Keratinocyte (primary cell): ENCODE measurements around the gene PSG5.

Experiments
- EZH2 ChIP-seq: IDR thresholded peaks from one replicate; pipeline ENCODE4 v1.6.1; 2012; ENCODE audit warnings: inconsistent platforms, mild to moderate bottlenecking, low read length, moderate library complexity
- TF ChIP-seq, protein P1 (sequence below), 3 experiments: IDR thresholded peaks in 1 of 3; conservative IDR thresholded peaks in 1 of 3; optimal IDR thresholded peaks in 1 of 3; 2 replicates in 2 of 3; 3 replicates in 1 of 3; pipeline versions ENCODE3 to v1.5.1; 2011; ENCODE audit warnings: low read length in 3 of 3, mild to moderate bottlenecking in 3 of 3, moderate library complexity in 2 of 3, control low read depth in 1 of 3, inconsistent platforms in 1 of 3; ENCODE audit not compliant: insufficient read depth in 2 of 3; ENCODE audit errors: extremely low read depth in 1 of 3

DNA sequence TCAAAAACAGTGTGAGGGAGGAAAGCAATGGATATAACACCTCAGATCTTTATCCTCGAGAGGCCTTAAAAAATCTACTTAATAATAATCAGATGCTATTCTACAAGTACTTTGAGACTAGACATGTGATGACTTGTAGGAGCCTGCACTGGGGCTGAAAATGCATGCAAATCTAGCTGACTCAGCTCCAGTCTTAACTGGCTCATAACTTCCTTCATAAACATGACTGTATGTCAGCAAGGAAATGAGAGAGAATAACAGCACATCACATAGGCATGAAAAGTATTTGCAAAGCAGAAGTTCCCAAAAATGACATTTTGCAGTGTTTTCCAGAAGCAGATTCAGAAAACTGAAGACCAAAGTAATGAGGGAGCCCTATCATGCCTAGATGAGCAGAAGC lies 38.1 kb downstream of the PSG5 start:
- TF ChIP-seq, protein P1, sequence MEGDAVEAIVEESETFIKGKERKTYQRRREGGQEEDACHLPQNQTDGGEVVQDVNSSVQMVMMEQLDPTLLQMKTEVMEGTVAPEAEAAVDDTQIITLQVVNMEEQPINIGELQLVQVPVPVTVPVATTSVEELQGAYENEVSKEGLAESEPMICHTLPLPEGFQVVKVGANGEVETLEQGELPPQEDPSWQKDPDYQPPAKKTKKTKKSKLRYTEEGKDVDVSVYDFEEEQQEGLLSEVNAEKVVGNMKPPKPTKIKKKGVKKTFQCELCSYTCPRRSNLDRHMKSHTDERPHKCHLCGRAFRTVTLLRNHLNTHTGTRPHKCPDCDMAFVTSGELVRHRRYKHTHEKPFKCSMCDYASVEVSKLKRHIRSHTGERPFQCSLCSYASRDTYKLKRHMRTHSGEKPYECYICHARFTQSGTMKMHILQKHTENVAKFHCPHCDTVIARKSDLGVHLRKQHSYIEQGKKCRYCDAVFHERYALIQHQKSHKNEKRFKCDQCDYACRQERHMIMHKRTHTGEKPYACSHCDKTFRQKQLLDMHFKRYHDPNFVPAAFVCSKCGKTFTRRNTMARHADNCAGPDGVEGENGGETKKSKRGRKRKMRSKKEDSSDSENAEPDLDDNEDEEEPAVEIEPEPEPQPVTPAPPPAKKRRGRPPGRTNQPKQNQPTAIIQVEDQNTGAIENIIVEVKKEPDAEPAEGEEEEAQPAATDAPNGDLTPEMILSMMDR (optimal IDR thresholded peaks at IDR 0.05 in 1 of 3, IDR thresholded peaks at IDR 0.05 in 1 of 3, conservative IDR thresholded peaks at IDR 0.05 in 1 of 3; ENCODE audit: extremely low read depth in 1 of 3, insufficient read depth in 2 of 3, low read length in 3 of 3), result no peak
- TF ChIP-seq EZH2, result no peak
